K562 (cell line): ENCODE measurements around the gene UCKL1. TPM values are rescaled to one million over a fixed set of nuclear protein-coding genes. Genes with fewer than 3 reads are reported as not detected.

Experiments used
- ARNT ChIP-seq, 2 experiments: fragments of 450-650 bp; IDR thresholded peaks; 2 replicates each; pipeline ENCODE4 v1.6.1; 2016; ENCODE audit warnings: mild to moderate bottlenecking in 1 of 2
- ATF2 ChIP-seq: sonication (generic); formaldehyde crosslinking; IDR thresholded peaks from 2 replicates; pipeline ENCODE4 v1.8.1; 2022; ENCODE audit warnings: missing genetic modification reagents
- FOXP4 ChIP-seq: sonication (generic); formaldehyde crosslinking; IDR thresholded peaks from 2 replicates; pipeline ENCODE4 v1.8.0; 2022; ENCODE audit warnings: mild to moderate bottlenecking, missing genetic modification reagents, borderline replicate concordance
- RREB1 ChIP-seq: fragments of 250-450 bp; sonication (Bioruptor Pico); IDR thresholded peaks from 2 replicates; pipeline ENCODE4 v1.4.0; 2020
- polyA plus RNA-seq, 8 experiments: library from polyadenylated mRNA; depleted of rRNA in 4 of 8; stranded (reverse) in 5 of 8; unstranded in 3 of 8; fragments of >200 nt; fragmentation: Nextera tagmentation in 2 of 8; fragmentation: Illumina TruSeq in 1 of 8; extraction: Ambion mirVana in 2 of 8; extraction: Trizol in 1 of 8; gene quantifications; 2 replicates each; pipeline versions ENCODE4 v1.2.1 to v1.2.3, GENCODE V29; 2011 to 2014; ENCODE audit warnings: inconsistent platforms in 1 of 8, missing spikeins in 1 of 8
- total RNA-seq, 7 experiments: library from RNA; depleted of rRNA in 6 of 7; stranded (reverse); fragments of >200 nt in 6 of 7; fragmentation: Illumina TruSeq in 2 of 7; extraction: Trizol in 2 of 7; gene quantifications; 2 replicates each; pipeline versions ENCODE4 v1.2.1 to v1.2.3, GENCODE V29; 2011 to 2021; ENCODE audit warnings: low replicate concordance in 1 of 7

The UCKL1 gene
- total and polyA plus RNA-seq, 9 of the 15 experiments (the other 6 are each of a cell fraction or from before 2014, with no cell fraction given) = 3.1 to 52.8 (median 24.2) TPM

GRCh38 chr20:63955827-63956663 lies at the start of gene UCKL1 (continued):
- no peak for TF ChIP-seq ARNT (IDR thresholded peaks at IDR 0.05)
- TF ChIP-seq RREB1 (CRISPR knock-in tag) = no peak
- no peak for TF ChIP-seq ATF2 (CRISPR knock-in tag)
- TF ChIP-seq FOXP4 (CRISPR knock-in tag) = peak; percentile 77; the same call in 1 of the 2 replicates
